Diencephalon (tissue), 1 donor: Measurements from ENCODE around the gene SH3GL3. TPM values are rescaled to one million over a fixed set of nuclear protein-coding genes. Genes with fewer than 3 reads are reported as not detected.

Experiments used
- total RNA-seq: library from RNA; depleted of rRNA; stranded (reverse); fragments of >200 nt; gene quantifications from one replicate; pipeline ENCODE4 v1.2.3, GENCODE V29; 2014

SH3GL3 gene
- total RNA-seq, result 52.8 TPM

GRCh38 chr15:83446904-83447709, at the start of gene SH3GL3:
TSS of gene SH3GL3 (plus strand) at chr15:83447341. CDS start at chr15:83447534, 193 bp downstream.

GRCh38 chr15:83653639-83654378, 206.7 kb downstream of the SH3GL3 start, which contains the start of gene ADAMTSL3:
TSS of gene ADAMTSL3 (plus strand) at chr15:83654123. CDS start at chr15:83655762, 1,639 bp downstream.

Other genes starting within 250 kb of the SH3GL3 start
- gene HDGFL3, start 239.5 kb upstream of the SH3GL3 start, total RNA-seq, result 111 TPM
- not detected for gene BNC1, start 162.7 kb upstream of the SH3GL3 start, total RNA-seq
- 2.3 TPM for gene ADAMTSL3, start 206.8 kb downstream of the SH3GL3 start, total RNA-seq